ENCODE measurements around the gene COL12A1.

GRCh38 chr6:75234126-75234865 lies 28.4 kb upstream of the COL12A1 start:
- no peak for TF ChIP-seq POLR2A (IDR thresholded peaks at IDR 0.05)
- no peak for TF ChIP-seq CTCF (IDR thresholded peaks at IDR 0.05 in 4 of 5, conservative IDR thresholded peaks at IDR 0.05 in 1 of 5)

Measured in gastrocnemius medialis (tissue), 4 donors.